Activated CD4-positive, alpha-beta memory T cell treated with anti-CD3 and anti-CD28 coated beads, Interleukin-2, amount 10 ng/mL, durations not matched to agents 7 days and 5 days (primary cell): ENCODE data around the gene EFCAB10. TPM values are rescaled to one million over a fixed set of nuclear protein-coding genes. Genes with fewer than 3 reads are reported as not detected.
A peak's percentile ranks its signal among the peaks of the same experiment; 100 is the strongest.

Experiments
- CTCF ChIA-PET: fragments of 350-600 bp; sonication (Branson Sonifier 250); formaldehyde crosslinking; loops from one replicate; lab custom pipeline; 2021; ENCODE audit warnings: antibody characterized with exemption, inconsistent platforms; lab: Charles Lee
- POLR2A ChIA-PET: fragments of 350-600 bp; sonication (Branson Sonifier 250); formaldehyde crosslinking; loops from one replicate; lab custom pipeline; 2021; ENCODE audit warnings: antibody characterized with exemption; lab: Charles Lee
- DNase-seq: peaks from one replicate; pipeline ENCODE4 v3.0.0-alpha.2; 2020
- H3K27ac Mint-ChIP-seq: one replicate; pipeline ENCODE4 v1.8.0; 2021; ENCODE audit warnings: mild to moderate bottlenecking, mixed read lengths
- H3K27me3 Mint-ChIP-seq: one replicate; pipeline ENCODE4 v1.8.0; 2021; ENCODE audit warnings: mixed read lengths
- H3K36me3 Mint-ChIP-seq: one replicate; pipeline ENCODE4 v1.8.0; 2021; ENCODE audit warnings: low read depth, mixed read lengths
- H3K4me1 Mint-ChIP-seq: one replicate; pipeline ENCODE4 v1.8.0; 2021; ENCODE audit warnings: mixed read lengths
- H3K4me3 Mint-ChIP-seq: one replicate; pipeline ENCODE4 v1.8.0; 2021; ENCODE audit warnings: mild to moderate bottlenecking, mixed read lengths
- H3K9me3 Mint-ChIP-seq: one replicate; pipeline ENCODE4 v1.8.0; 2021; ENCODE audit warnings: mixed read lengths
- total RNA-seq, 2 experiments: library from RNA; stranded (reverse); gene quantifications; one replicate each; pipeline ENCODE4 v1.2.3, GENCODE V29; 2021

The EFCAB10 gene, protein sequence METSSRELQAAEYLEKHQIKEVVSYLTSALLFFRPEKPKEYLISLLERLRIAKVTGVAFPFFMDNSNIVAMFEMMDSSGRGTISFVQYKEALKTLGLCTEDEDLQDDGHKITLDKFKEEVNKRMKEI
- total RNA-seq: not detected

- Mint-ChIP-seq H3K4me3 (peak within 1 kb of the TSS; percentile 55), H3K36me3 (no peaks in the 10 kb centered on the region), H3K4me1 (peaks cover 10% of the 10 kb centered on the region), H3K27me3 (no peaks in the 10 kb centered on the region), H3K9me3 (peaks cover 10% of the 10 kb centered on the region), H3K27ac (no peak within 1 kb of the TSS)
- DNase-seq: peak; percentile 67
- ChIA-PET POLR2A (interaction anchor here (0.8 kb wide), 1 partner anchor 49 kb away, joined by 3 read pairs; no protein-coding TSS in a partner anchor), CTCF (interaction anchor here (0.6 to 1.3 kb wide), 2 partner anchors 50 to 89 kb away, joined by 4 to 6 read pairs; partner anchors contain the start of gene RINT1)
Measured at GRCh38 chr7:105581066-105581811, at the start of gene EFCAB10. EFCAB10 (minus strand) TSS chr7:105581493; CDS start chr7:105581463, 30 bp downstream.

DNA sequence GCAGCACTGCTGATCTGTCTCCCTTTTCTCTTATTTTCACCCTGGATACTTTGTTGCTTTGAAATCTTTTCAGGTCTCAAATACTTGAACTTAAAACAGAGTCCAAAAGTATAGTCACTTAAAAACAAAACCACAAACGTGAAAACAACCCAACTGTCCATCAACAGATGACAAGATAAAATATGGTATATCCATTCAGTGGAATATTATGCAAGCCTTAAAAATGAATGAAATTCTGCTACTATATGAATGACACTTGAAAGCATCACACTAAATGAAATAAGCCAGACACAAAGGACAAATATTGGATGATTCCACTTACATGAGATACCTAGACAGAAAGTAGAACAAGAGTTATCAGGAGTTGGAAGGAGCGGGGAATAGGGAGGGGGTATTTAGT is 44.7 kb upstream of the EFCAB10 start:
- ChIA-PET POLR2A (no interaction called here), CTCF (no interaction called here)
- no peaks in the 10 kb centered on the region for H3K27me3 Mint-ChIP-seq
- peaks cover 5% of the 10 kb centered on the region for H3K9me3 Mint-ChIP-seq
- no peak for DNase-seq
- H3K4me3 Mint-ChIP-seq: no peak overlapping the region
- no peak overlapping the region for H3K27ac Mint-ChIP-seq
- H3K4me1 Mint-ChIP-seq: peaks cover 3% of the 10 kb centered on the region
- H3K36me3 Mint-ChIP-seq: peaks cover 55% of the 10 kb centered on the region

- H3K4me3 Mint-ChIP-seq: no peak overlapping the region
- CTCF ChIA-PET: interaction anchor here (0.6 kb wide), 2 partner anchors 34 to 195 kb away, joined by 3 to 4 read pairs; no protein-coding TSS in a partner anchor
- DNase-seq: no peak
- POLR2A ChIA-PET: no interaction called here
- peaks cover 47% of the 10 kb centered on the region for H3K36me3 Mint-ChIP-seq
- no peaks in the 10 kb centered on the region for H3K4me1 Mint-ChIP-seq
- no peaks in the 10 kb centered on the region for H3K27me3 Mint-ChIP-seq
- H3K27ac Mint-ChIP-seq: no peak overlapping the region
- H3K9me3 Mint-ChIP-seq: peaks cover 5% of the 10 kb centered on the region
Measured at GRCh38 chr7:105623906-105624305, 42.6 kb upstream of the EFCAB10 start.

DNA sequence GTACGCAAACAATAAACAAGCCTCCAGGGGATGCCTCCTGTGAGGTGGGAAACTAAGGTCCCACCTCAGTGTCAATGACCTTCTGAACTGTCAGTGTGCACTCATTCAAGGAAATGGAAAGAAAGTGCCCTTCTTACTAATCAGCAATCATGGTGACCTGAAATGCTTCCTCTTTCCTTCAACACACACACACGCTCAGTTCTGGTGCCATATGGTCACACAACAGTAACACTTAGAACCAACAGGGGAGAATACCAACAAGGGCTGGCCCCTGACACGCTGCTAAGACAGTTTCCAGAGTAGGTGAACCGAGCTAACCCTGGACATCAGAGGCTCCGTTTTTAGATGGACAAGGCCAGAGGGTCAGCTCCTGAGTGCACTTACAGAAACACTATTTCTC is 42.1 kb upstream of the EFCAB10 start:
- POLR2A ChIA-PET: no interaction called here
- DNase-seq: no peak
- Mint-ChIP-seq H3K27me3 (no peaks in the 10 kb centered on the region), H3K9me3 (peaks cover 5% of the 10 kb centered on the region), H3K27ac (no peak overlapping the region), H3K36me3 (peaks cover 50% of the 10 kb centered on the region), H3K4me1 (no peaks in the 10 kb centered on the region), H3K4me3 (no peak overlapping the region)
- CTCF ChIA-PET: no interaction called here

- Mint-ChIP-seq H3K36me3 (peaks cover 48% of the 10 kb centered on the region), H3K4me3 (no peak overlapping the region), H3K4me1 (no peaks in the 10 kb centered on the region), H3K27ac (no peak overlapping the region), H3K27me3 (no peaks in the 10 kb centered on the region), H3K9me3 (peaks cover 5% of the 10 kb centered on the region)
- POLR2A ChIA-PET: no interaction called here
- CTCF ChIA-PET: interaction anchor here (1.0 kb wide), 1 partner anchor 35 kb away, joined by 3 read pairs; no protein-coding TSS in a partner anchor
- DNase-seq: no peak
Measured at GRCh38 chr7:105622106-105622731, 40.9 kb upstream of the EFCAB10 start.

- Mint-ChIP-seq H3K27me3 (no peaks in the 10 kb centered on the region), H3K27ac (no peak overlapping the region), H3K4me3 (no peak overlapping the region), H3K9me3 (peaks cover 4% of the 10 kb centered on the region), H3K4me1 (no peaks in the 10 kb centered on the region), H3K36me3 (peaks cover 45% of the 10 kb centered on the region)
- ChIA-PET POLR2A (no interaction called here), CTCF (interaction anchor here (1.0 kb wide), 1 partner anchor 36 kb away, joined by 3 read pairs; no protein-coding TSS in a partner anchor)
- no peak for DNase-seq
Measured at GRCh38 chr7:105621617-105622016, 40.3 kb upstream of the EFCAB10 start.

DNA sequence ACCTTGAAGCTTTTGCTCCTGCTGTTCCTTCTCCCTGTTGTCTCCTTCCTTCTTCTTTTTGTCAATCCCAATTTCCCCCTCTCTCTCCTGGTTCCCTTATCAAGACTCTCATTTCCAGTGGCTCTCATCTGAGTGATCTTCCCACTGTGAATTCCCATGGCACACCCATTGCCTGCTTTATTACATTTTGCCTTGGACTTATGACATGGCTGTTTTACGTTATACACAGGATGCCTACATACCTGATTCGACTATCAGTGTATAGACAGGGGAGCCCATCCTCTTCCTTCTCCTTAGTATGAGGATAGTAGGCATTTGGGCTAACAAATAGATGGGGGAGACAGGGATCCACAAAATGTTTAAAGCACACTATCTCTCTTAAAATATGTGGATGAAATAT is 39.9 kb upstream of the EFCAB10 start:
- no peak overlapping the region for H3K4me3 Mint-ChIP-seq
- no peaks in the 10 kb centered on the region for H3K27me3 Mint-ChIP-seq
- POLR2A ChIA-PET: no interaction called here
- H3K36me3 Mint-ChIP-seq: peaks cover 40% of the 10 kb centered on the region
- DNase-seq: no peak
- CTCF ChIA-PET: interaction anchor here (1.1 kb wide), 1 partner anchor 32 kb away, joined by 3 read pairs; no protein-coding TSS in a partner anchor
- no peak overlapping the region for H3K27ac Mint-ChIP-seq
- H3K9me3 Mint-ChIP-seq: peaks cover 2% of the 10 kb centered on the region
- H3K4me1 Mint-ChIP-seq: no peaks in the 10 kb centered on the region

GRCh38 chr7:105619590-105619989 is 38.3 kb upstream of the EFCAB10 start:
- Mint-ChIP-seq H3K4me3 (no peak overlapping the region), H3K36me3 (peaks cover 30% of the 10 kb centered on the region), H3K4me1 (no peaks in the 10 kb centered on the region), H3K9me3 (no peaks in the 10 kb centered on the region), H3K27me3 (no peaks in the 10 kb centered on the region), H3K27ac (no peak overlapping the region)
- CTCF ChIA-PET: no interaction called here
- no peak for DNase-seq
- POLR2A ChIA-PET: no interaction called here

DNA sequence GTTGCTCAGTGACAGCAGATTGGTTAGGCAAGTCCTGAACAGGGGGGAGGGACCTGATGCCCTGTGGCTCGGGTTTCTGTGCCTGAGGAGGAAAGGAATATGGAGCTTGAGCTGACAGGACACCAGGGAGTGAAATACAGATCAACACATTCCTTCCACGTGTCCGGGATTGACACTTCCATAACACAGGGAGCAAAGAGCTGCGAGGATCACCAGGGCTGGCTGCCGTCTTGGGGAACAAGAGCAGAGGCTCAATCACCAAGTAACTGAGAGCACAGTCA is 36.7 kb upstream of the EFCAB10 start:
- no peak overlapping the region for H3K4me3 Mint-ChIP-seq
- H3K27ac Mint-ChIP-seq: no peak overlapping the region
- CTCF ChIA-PET: interaction anchor here (0.7 kb wide), 1 partner anchor 38 kb away, joined by 3 read pairs; no protein-coding TSS in a partner anchor
- peaks cover 30% of the 10 kb centered on the region for H3K36me3 Mint-ChIP-seq
- H3K4me1 Mint-ChIP-seq: no peaks in the 10 kb centered on the region
- no peaks in the 10 kb centered on the region for H3K27me3 Mint-ChIP-seq
- DNase-seq: no peak
- H3K9me3 Mint-ChIP-seq: no peaks in the 10 kb centered on the region
- POLR2A ChIA-PET: no interaction called here

DNA sequence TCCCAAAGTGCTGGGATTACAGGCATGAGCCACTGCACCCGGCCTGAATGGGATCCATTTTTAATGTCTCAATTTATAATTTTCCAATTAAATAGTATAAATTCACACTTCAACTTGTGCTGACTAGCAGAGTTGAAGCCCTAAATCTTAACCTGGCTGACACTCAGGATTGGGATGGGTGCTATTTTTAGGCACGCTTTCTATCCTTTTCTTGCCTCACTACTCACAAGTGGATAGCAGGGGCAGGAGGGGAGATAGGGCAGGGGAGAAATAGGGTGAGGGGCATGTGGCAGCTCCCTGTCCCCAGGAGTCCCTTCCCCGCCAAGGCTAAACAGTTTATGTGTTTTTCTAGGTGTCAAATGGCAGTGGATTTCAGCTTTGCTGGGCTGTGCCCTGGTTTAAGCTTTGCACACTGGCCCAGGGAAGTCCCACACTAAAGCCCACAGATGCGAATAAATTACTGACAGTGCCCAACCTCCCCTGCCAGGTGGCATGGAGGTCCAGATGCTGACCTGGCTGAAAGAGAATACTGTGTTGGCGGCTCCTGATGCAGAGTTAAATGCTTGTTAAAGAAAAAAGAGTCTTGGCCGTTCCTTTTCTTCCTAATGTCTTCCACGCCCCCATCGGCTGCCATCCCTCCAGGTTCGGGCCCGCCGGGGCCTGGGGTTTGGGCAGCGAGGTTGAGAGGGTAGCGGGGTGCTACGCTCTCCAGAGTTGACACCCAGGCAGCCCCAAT is 36.2 kb upstream of the EFCAB10 start:
- ChIA-PET CTCF (interaction anchor here (0.7 kb wide), 1 partner anchor 39 kb away, joined by 3 read pairs; no protein-coding TSS in a partner anchor), POLR2A (no interaction called here)
- DNase-seq: no peak
- H3K9me3 Mint-ChIP-seq: no peaks in the 10 kb centered on the region
- no peaks in the 10 kb centered on the region for H3K4me1 Mint-ChIP-seq
- H3K36me3 Mint-ChIP-seq: peaks cover 26% of the 10 kb centered on the region
- no peak overlapping the region for H3K27ac Mint-ChIP-seq
- no peaks in the 10 kb centered on the region for H3K27me3 Mint-ChIP-seq
- H3K4me3 Mint-ChIP-seq: no peak overlapping the region

DNA sequence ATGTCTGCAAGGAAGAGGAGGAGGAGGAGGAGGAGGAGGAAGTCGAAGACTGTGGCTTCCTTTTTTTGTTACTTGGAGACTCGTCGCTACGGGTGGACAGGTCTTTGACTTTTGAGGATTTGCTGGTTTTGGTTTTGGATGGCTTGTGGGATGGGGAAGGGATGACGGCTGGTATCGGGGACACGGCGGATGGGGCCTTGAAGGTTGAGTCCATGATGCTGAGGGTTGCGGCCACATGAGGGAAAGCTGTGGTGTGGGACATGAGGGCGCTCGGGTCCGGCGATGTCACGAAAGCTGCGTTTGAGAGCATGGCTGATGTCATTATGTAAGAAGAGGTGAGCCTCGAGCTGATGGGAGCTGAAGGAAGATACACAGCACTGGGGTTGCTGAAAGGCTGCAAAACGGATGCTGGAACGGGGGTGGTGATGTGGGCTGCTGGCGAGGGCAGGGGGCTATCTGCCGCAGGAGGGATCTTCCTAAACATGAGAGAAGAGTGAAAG is 33.1 kb upstream of the EFCAB10 start:
- POLR2A ChIA-PET: no interaction called here
- H3K4me3 Mint-ChIP-seq: no peak overlapping the region
- DNase-seq: no peak
- CTCF ChIA-PET: no interaction called here
- H3K4me1 Mint-ChIP-seq: no peaks in the 10 kb centered on the region
- no peaks in the 10 kb centered on the region for H3K27me3 Mint-ChIP-seq
- peaks cover 19% of the 10 kb centered on the region for H3K36me3 Mint-ChIP-seq
- H3K27ac Mint-ChIP-seq: no peak overlapping the region
- H3K9me3 Mint-ChIP-seq: no peaks in the 10 kb centered on the region

GRCh38 chr7:105613611-105614330 is 32.5 kb upstream of the EFCAB10 start:
- Mint-ChIP-seq H3K27ac (no peak overlapping the region), H3K4me1 (no peaks in the 10 kb centered on the region), H3K4me3 (no peak overlapping the region), H3K36me3 (peaks cover 18% of the 10 kb centered on the region), H3K27me3 (no peaks in the 10 kb centered on the region), H3K9me3 (no peaks in the 10 kb centered on the region)
- DNase-seq: no peak
- ChIA-PET POLR2A (no interaction called here), CTCF (no interaction called here)
